NCI-H345 treated with DMSO at 0.1 percent for 48 hours (cell line): Measurements from ENCODE around the gene VGF.
"Not testable (repeated sequence)": the region's sequence is repeated elsewhere in the genome, so short reads cannot be mapped to it uniquely, and the experiment has no call there.

ENCODE experiments used
- DNase-seq: peaks from one replicate; lab custom pipeline; 2025; ENCODE audit not compliant: unreplicated experiment; lab: John Stamatoyannopoulos, UW

Gene VGF

DNA sequence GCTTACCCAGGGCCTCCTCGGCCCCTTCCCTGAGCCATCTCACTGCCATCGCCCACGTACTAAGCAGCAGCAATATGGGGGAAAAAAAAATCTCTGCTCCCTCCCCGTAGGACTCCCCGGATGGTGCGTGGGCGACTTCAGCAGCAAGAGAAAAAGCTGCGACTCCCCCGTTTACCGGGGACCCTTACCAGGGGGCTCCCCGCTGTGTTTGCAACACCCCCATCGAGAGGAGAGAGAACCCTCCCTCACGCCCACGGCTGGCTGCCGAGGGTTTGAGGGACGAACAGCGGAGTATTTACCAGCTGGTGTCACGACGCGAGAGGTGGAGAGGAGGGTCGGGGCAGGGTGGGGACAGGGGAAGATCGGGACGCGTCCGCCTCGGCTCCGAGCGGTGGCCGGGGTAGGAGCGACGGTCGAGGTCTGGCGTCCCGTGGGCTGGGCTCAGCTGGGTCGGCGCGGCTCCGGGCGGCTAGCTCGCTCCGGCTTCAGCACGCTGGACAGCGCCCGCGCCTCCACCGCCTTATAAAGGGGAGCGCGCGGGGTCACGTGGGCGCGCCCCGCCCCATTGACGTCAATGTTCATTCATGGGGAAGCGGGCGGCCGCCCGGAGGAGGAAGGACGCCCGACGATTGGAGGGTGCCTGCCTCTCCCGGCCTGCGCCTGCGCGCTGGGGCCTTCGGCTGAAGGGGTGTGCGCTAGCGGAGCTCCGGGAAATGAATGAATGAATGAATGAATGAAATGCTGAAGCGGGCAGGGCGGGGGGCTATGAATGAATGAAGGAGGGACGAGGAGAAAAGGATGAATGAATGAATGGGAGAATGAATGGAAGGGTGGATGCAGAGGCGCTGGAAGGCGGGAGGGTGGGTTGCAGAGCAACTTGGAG is at the start of gene VGF:
Gene VGF, minus strand, starts transcription at position 495 of the 883 bp plus-strand sequence. CDS start 726 bp downstream, outside the sequence.
- peak; percentile 94 for DNase-seq

DNA sequence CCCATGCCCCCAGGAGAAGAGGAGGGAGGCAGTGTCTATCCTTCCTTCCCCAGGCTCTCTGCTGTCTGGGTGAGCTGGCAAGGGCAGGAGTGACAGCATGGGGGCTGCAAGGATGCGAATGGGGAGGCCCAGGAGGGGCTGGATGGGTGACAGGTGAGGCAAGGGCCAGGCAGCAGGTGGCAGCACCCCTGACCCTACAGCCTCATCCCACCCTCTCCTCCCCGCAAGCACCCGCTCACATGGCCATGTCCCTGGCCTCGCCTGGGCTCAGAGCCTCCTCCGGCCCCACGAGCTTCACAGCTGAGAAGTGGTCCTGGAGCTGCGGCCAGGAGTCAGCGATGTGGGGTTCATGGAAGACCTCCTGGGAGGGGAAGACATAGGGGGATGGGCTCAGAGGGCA is 46.6 kb upstream of the VGF start:
- DNase-seq, result no peak

GRCh38 chr7:101211501-101211900 is 46.1 kb upstream of the VGF start:
- DNase-seq, result no peak

DNA sequence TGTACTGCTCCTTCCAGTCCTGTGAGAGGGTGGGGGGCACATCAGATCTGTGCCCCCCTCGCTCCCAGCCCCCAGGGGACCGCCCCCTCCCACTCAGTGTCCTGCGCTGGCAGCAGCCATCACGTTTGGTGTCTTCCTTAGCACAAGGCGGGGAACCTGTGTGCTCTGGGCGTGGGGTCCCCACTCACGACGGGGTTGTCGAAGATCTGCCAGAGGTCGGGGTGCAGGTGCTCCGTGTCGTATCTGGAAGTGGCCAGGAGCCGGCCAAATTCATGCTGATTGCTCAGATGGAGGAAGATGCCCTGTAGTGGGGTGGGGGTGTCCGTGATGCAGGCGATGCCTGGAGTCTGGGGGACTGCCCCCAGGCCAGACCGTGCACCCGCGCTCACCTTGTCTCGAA is 44.8 kb upstream of the VGF start:
- no peak for DNase-seq

- DNase-seq, result no peak
Measured at GRCh38 chr7:101208794-101209193, 43.4 kb upstream of the VGF start.

GRCh38 chr7:101207459-101207858 is 42.1 kb upstream of the VGF start:
- no peak for DNase-seq

DNA sequence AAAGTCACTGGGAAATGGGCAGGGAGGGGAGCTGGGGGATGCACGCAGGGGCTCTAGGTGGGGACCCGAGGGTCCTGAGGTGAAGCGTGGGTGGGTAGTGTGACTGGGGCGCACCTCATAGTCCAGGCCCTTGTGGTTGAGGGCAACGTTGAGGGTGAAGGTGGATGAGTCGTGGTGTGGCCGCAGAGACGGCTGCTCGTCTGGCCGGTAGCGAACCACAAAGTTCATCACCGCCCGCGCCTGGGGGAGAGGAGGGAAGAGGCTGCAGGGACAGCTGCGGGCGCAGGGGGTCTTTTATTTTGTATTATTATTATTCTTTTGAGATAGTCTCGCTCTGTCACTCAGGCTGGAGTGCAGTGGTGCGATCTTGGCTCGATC is 41.3 kb upstream of the VGF start:
- DNase-seq, result no peak

DNA sequence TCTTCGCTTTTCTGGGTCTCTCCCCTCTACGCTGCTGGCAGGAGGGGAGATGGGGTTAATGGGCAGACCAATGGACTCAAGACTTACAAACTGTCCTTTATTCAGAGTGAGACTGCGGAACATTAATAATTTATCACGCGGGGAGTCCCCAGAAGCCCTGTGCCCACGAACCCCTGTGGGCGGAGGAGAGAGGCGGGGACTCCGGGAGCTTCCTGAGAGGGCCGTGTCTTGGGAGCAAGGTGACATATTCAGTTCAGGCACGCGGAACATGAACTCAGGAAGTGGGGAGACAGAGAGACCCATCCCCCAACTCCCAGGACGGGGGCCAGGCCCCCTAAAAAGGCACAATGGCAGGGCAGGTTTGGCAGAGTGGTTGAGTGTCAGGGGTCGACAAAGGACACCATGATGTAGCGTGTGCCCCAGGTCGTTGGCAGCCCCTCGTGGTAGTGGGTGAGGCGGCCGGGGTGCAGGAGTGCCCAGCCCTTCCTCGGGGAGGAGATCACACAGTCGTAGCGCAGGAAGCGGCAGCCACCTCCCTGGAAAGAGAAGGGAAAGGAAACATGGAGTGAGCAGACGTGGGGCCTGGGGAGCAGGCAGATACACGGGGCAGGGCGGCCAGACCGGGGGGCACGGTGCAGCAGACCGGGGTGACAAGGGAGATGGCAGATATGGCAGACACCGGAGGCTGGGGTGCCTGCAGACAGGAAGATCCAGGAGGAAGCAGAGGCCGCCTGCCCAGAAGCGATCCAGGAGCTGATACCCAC is 40.7 kb upstream of the VGF start:
- no peak for DNase-seq

DNA sequence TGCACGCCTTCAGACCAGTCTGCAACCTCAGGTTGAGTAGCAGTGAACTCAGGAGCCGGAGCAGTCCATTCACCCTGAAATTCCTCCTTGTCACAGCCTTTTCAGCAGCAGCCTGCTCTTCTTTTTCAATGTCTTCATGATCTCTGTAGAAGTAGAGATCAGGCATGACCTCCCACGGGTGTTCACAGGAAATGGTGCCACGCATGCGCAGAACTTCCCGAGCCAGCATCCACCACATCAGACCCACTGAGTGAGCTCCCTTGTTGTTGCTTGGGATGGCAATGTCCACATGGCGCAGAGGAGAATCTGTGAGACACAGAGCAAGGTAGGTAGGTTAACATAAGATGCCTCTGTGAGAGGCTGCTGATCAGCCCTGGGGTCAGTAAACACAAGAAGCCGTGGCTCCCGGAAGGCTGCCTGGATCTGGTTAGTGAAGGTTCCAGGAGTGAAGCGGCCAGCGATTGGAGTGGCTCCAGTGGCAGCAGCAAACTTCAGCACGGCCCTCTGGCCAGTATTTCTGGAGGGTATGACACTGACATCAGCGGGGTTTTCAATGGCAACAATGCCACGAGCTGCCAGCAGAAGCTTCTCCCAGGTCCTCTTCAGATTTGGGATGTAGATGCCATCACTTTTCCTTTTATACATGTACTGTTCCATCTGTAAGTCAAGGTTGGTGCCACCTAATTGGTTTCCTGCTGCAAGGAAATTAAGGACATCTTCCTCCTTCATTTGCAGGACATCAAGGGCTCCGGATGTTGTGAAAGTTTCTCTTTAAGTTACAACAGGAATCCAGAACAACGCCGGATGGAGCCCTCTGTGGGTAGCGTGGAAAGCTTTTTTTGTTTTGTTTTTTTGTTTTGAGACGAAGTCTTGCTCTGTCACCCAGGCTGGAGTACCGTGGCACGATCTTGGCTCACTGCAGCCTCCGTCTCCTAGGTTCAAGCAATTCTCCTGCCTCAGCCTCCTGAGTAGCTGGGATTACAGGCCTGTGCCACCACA is 38.7 kb upstream of the VGF start:
- not testable (repeated sequence) for DNase-seq

DNA sequence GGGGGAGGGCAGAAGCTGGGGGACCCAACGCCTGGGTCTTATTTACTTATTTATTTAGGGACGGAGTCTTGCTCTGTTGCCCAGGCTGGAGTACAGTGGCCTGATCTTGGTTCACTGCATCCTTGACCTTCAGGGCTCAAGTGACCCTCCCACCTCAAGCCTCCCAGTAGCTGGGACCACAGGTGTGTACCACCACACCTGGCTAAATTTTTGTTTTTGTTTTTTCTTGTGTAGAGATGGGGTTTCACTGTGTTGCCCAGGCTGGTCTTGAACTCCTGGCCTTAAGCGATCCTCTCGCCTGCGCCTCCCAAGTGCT is 37.2 kb upstream of the VGF start:
- DNase-seq, result no peak

DNA sequence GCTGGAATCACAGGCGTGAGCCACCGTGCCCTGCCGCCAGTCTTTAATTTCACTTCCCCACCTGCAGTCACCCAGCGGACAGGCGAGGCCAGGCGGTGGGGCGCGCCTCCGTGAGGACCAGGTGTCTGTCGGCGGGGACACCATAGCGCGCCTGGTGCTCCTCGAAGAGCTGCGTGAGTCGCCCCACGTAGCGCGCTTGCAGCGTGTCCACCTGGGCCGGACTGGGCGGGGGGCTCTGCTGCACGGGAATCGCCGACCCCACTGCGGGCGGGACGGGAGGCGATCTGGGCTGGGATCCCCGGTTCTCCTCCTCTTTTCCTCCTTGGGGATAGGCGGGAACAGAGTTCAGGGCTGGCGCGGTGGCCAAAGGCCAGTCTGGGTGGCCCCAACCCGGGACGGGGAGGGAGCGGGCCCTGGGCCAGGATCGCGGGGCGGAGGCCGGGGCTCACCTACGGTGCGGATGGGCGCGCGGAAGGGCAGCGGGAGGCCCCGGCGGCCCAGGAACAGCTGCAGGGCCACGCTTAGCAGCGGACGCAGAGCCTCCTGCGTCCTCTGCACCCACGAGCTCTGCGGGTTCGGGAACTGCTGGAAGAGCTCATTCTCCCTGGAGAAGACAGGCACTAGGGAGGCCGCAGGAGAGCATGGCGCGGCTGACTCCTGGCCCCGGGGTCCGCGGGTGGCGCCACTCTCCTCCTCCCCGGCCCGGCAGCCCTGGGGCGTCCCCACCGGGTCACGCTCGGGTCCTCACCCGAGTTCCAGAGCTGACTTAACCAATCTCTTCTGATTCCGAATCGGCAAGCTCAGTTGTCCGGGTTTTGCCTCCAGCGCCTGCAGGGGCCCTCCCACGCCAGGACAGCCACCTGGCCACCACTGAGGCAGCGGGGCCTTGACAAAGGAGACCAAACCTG is 36.6 kb upstream of the VGF start:
- DNase-seq, result no peak

- DNase-seq, result no peak
Measured at GRCh38 chr7:101200862-101201599, 35.7 kb upstream of the VGF start, which contains the start of gene MOGAT3. Gene MOGAT3, minus strand, starts transcription at chr7:101201036. Its CDS starts 182 bp downstream, at chr7:101200854.

DNA sequence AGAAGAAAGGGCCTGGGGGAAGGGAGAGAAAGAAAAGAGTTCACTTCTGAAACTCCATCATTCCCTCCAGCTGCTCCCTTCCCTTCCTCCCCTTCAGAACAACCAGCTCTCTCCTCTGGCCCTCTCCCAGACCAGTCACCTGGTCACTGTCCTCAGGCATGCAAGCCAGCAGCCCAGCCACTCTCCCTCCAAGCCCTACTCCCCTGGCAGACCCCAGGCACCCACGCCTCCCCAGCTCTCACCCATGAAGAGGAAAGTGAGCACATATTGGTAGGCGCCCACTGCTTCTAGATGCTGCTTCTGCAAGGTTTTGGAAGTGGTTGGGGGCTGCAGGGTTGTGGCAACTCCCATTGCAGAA is 35.1 kb upstream of the VGF start:
- no peak for DNase-seq

GRCh38 chr7:101199522-101199921 is 34.2 kb upstream of the VGF start:
- not testable (repeated sequence) for DNase-seq

GRCh38 chr7:101198476-101198875 is 33.1 kb upstream of the VGF start:
- no peak for DNase-seq

DNA sequence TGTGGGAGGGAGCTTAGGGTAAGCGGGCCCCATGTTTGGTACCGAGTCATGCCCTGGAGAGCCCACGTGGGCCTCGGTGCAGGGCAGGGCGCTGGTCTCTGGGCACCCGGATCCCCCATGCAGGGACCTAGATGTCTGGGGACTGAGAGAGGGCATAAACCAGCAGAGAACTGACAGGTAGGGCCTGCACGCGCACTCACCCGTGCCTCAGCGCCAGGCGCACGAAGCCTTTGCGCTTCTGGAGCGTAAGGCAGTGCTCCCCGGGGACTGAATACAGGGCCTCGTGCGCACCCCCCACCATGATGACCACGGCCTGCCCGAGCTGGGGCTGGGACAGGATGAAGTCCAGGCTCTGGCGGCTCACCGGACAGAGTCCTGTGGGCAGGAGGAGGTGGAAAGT is 32.6 kb upstream of the VGF start:
- DNase-seq, result no peak

GRCh38 chr7:101195884-101196283 is 30.5 kb upstream of the VGF start:
- DNase-seq, result no peak

- DNase-seq, result no peak
Measured at GRCh38 chr7:101189109-101189508, 23.7 kb upstream of the VGF start.

GRCh38 chr7:101186844-101187428 is 21.6 kb upstream of the VGF start:
- no peak for DNase-seq
